Measurements from ENCODE around the gene BTBD1.

BTBD1 gene
- 95.3 to 98.3 reads per million in 2 experiments for total RNA-seq

DNA sequence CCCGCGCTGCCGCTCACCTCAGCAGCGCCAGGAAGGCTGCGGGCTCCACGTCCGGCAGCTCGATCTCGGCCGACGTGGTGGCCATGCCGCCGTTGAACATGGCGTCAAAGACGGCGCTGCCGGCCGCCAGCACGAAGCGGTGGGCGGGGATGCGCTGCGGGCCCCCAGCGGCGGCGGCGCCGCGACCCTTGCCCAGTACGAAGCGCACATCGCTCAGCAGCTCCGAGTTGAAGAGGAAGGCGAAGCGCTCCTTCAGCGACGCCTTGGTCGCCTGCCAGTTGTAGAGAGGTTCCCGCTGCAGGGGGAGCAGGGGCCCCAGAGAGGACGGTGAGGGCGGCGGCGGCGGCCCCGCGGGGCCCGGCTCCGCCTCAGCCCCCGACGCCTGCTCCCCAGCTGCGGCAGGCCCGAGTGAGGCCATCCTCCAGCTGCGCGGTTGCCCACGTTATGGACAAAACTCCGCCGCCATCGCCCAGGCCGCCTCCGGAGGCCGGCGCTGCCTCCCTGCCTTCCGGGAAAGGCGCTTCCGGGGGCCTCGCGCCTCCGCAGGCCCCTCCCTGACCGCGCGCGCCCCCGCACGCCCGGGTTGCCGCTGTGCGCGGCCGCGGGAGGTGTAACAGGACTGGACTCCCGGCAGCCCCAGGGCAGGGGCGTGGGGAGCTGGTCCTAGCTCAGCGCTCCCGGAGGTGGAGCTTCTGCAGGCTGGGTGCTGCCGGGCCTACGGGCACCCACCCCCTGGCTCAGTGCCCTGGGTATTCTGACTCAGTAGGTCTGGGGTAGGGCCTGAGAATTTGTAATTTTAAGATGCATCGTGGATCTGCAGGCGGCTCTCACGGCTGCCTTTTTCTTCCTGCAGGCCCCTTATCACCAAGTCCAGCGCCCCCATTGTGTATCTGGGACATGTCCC, at the start of gene BTBD1:
TSS of gene BTBD1 (minus strand) at position 519 of the 904 bp plus-strand sequence. CDS start at position 418, 101 bp downstream.
- DNase-seq (ENCODE audit: low read depth), result peak; percentile 56

DNA sequence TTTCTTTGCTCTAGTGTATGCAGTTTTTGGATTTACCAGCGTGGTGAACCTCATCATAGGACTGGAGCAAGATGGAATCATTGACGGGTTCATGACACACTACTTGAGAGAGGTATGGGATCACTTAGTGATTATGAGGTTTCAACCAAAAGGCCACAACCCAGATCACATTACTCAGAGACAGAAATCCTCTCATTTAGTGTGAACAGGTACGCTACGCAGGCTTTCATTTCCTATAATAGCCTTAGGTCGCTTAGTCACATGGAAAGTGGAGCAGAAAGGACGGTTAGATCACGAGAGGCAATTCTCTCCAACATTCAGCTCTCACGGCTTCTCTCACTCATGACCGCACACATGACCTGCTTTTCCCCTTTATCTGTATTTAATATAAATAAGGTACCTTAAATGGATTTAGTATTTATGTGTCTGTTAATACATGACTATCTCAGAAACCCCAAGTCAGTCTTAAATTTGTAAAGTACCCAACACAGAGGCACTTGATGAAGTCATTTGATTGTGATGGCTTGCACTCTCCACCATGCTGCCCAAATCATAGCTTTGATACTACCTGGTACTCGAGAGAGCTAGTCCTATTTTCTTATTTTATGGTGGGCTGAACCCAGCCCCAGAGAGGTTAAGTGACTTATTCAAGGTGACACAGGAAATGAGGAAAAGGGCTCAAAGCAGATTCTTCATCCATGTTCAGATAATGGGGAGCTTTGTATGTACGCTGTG, 48.9 kb upstream of the BTBD1 start:
- DNase-seq (ENCODE audit: low read depth), result no peak

DNA sequence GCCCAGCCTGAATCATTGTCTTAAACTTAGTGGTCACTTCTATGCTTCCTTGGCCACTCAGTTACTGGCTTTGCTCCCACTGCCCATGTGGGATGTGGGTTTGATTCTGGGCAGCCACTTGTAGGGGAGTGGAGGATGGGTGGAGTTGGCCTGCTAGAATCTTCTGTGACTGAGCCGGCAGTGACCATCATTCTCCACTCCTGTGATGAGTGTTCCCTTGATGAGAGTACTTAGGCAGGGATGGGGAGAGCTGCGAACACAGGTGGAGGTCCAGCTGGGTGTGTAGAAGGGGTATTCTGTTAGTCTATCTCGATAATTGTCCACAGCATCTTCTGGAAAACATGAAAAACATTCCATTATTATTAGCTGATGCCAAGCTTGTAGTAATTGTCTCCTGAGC, 48.4 kb upstream of the BTBD1 start:
- DNase-seq (ENCODE audit: low read depth), result no peak

GRCh38 chr15:83114856-83115255, 47.8 kb upstream of the BTBD1 start:
- DNase-seq (ENCODE audit: low read depth), result no peak

DNA sequence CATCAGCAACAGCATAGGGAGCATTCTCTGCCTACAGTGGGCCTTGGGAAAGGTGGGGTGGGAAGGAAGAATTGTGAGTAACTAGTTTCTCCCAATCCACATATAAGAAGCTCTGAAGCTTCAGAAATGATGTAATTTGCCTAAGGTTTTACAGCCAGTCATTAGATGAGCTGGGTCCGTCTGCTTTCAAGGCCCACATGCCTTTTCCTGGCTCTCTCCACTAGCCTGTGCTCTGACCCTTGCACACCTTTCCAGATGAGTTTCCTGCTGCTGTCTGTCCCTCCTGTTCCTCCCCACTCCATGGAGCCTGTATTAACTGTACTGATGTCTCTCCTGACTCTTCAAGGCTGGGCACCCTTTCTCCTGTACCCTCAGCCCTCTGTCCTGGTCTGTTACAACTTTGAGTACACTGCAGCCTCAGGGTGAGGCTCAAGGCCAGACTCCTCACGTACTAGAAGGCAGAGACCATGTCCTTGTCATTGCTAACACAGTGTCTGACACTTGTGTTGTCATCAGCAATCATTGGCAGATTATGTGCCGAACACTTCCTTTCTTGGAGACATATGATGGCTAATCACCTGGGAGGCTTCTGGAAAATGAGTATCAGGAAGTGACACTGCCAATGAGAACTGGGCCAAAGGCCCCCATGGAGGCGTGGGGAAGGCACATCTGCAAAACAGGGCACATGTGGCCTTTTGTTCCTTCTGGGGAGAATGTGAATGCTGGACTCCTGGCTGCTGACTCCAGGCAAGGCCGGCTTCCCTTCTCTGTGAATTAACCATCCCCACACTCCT, 47.0 kb upstream of the BTBD1 start:
- DNase-seq (ENCODE audit: low read depth), result no peak

DNA sequence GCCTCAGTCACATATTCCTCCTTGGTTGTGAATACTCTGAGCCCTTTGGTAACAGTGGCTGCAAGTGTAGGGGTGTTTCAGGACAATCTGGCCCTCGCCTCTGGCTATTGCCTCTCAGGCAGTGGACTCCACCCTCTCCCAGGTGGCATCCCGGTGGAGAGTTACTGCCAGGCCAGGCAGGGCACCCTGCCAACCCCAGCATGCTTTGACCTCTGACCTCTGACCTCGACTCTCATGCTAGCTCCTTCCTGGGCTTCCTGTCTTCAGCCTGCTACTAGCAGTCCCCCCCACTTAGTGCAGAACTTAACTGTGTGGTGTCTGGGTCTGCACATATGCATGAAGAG, 45.9 kb upstream of the BTBD1 start:
- DNase-seq (ENCODE audit: low read depth), result no peak

DNA sequence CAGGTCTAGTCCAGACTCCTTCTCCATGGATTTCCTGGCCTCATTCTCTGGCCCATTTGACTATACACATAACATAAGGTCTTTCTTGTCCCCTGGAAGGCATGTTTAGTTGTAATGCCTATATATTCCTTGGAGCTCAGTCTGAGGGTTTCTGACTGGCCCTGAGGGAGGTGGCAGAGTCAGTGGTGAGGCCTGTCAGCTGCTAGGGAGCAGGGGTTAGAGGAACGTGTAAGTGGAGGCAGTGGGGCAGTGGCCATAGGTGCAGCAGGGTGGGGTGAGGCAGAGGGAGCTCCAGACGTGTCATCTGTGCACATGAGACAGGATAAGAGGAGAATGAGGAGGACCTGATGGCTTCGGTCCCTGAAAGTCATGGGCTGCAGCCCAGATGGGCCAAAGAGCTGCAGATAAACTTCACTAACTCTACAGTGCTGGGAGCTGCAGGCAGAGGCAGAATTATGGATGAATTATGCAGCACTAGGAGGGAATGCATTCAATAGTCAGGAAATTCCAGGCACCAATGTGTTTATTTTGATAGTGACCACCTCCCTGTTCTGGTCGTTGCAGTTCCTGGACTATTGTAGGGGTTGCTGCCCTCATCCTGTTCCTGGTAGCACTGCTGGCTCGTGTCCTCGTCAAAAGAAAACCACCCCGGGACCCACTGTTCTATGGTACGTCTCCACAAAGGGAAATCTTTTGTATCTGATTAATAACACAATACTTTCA, 45.3 kb upstream of the BTBD1 start:
- no peak for DNase-seq (ENCODE audit: low read depth)

- DNase-seq (ENCODE audit: low read depth), result no peak
These were observed 44.1 kb upstream of the BTBD1 start for GRCh38 chr15:83111149-83111548.

GRCh38 chr15:83110381-83110780, 43.3 kb upstream of the BTBD1 start:
- no peak for DNase-seq (ENCODE audit: low read depth)

DNA sequence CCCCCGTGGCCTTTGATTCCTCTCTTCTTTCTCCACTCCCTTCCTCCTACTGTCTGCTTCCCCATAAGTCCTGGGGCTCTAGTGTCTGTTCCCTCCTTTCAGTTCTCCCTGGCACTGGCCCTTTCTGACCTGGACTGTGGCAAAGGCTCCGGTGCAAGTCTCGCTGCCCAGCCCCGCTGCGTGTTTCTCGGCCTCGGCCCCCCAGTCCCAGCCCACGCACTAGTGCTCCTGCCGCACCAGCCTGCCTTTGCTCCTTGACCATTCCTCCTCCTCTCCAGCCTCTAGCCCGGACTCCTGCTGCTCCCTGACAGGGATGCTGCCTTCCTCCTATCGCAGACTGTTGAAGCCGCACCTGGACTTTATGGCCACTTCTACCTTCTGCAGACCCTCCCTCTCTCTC, 42.5 kb upstream of the BTBD1 start:
- DNase-seq (ENCODE audit: low read depth), result no peak

GRCh38 chr15:83108266-83109219, 41.5 kb upstream of the BTBD1 start:
- DNase-seq (ENCODE audit: low read depth), result no peak

DNA sequence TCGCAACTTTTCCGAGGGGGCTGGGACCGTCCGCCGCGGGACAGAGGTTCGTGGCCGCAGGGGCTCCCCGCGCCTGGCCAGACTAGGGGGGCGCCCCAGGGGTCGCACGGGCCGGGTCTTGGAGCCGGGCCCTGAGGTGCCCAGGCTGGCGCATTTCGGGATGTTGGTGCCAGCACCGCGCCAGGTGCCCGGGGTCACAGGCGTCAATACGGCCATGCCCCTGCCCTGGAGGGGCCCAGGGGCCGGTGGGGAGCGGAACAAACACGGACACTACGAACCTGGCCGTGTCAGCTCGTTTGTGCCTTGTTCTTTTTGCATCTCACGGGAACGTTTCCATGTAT, 40.8 kb upstream of the BTBD1 start:
- no peak for DNase-seq (ENCODE audit: low read depth)

- DNase-seq (ENCODE audit: low read depth), result no peak
These were observed 40.2 kb upstream of the BTBD1 start, which contains the start of gene TM6SF1 for GRCh38 chr15:83106994-83107840. TSS of gene TM6SF1 (plus strand) at chr15:83107645. CDS start at chr15:83107681, 36 bp downstream.

GRCh38 chr15:83105440-83105839, 38.4 kb upstream of the BTBD1 start:
- no peak for DNase-seq (ENCODE audit: low read depth)

DNA sequence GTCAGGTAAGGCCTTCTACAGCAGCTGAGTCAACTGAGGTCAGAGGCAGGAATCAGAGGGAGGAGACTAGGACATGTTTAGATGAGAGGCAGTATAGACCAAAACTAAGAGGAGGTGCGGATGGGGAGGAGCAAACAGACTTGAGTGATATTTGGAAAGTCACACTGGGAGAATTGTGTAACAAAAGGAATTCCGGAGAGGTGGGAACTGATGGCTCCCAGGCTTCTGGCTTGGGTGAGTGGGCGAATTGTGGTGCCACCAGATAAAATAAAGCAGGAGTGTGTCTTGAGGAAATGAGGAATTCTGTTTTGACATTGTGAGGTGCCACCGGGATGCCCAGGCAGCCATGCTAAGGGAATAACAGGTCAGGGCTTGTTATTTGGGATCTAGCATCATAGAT, 37.1 kb upstream of the BTBD1 start:
- no peak for DNase-seq (ENCODE audit: low read depth)

DNA sequence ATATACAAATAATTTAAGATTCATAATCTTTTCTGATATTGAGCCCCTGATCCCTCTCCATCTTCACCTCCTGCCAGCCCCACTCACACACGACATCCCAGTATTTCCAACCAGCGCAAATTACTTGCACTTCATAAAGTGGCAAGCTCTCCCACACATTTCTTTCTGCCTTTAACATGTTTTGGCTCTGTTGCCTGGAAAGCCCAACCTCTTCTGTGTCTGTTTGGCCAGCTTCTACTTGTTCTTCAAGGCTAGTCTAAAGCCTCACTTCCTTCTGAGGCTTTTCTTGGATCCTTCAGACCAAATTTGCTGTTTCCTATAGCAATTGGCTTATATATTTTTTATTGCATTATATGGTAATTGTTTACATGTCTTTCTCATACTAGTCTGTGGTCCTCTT, 35.3 kb upstream of the BTBD1 start:
- no peak for DNase-seq (ENCODE audit: low read depth)

- DNase-seq (ENCODE audit: low read depth), result no peak
These were observed 33.1 kb upstream of the BTBD1 start for GRCh38 chr15:83100097-83100646.

DNA sequence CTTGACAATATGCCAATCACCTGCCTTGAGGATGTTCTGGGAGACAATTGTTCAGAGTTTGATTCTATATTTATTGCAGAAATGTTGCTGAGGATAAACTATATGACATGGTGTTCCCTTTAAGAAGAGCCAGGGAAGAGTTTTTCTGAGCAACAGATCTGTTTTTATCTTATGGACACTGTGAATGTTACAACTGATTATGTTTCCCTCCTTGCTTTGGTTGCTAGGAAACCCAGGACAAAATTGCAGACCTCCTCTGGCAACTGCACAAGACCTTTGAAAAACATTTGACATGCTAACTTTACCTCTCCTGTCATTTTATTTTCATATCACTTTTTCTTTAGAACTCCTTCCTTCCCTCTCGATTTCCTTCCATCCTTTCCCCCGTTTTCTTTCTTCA, 32.2 kb upstream of the BTBD1 start:
- no peak for DNase-seq (ENCODE audit: low read depth)

DNA sequence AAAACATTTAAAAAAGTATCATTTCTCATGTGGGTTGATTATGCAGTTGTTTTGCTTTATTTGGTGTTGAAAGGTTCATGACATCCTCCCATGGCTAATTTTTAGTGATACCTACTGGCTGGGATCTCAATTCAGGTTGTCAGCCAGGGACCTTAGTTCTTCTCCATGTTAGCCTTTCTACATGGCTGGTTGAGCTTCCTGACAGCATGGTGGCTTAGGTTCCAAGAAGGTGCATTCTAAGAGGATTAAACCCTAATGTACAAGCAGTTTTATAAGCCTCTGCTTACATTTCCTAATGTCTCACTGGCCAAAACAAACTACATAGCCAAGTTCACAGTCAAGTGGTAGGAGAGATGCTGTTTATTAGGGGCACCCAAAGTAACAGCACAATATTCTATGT, 31.0 kb upstream of the BTBD1 start:
- DNase-seq (ENCODE audit: low read depth), result no peak

Data from T follicular helper cell (primary cell).